CD4-positive, CD25-positive, alpha-beta regulatory T cell (primary cell): Measurements from ENCODE around the gene FYN. TPM values are rescaled to one million over a fixed set of nuclear protein-coding genes. Genes with fewer than 3 reads are reported as not detected.

ENCODE experiments used
- ATAC-seq, 2 donors: fragments of 150-1000 bp; cut with Tn5 transposase; one replicate each; pipeline ENCODE4 v1.10.0; 2021; ENCODE audit warnings: low read depth in 2 of 2, moderate number of reproducible peaks in 2 of 2, moderate library complexity in 1 of 2
- DNase-seq, 3 donors: peaks; one replicate each; pipeline versions ENCODE4 v3.0.0 to v3.0.0-alpha.2; 2012 to 2022; ENCODE audit warnings: mixed read lengths in 1 of 3
- H3K27ac ChIP-seq: one replicate; pipeline ENCODE4 v1.7.0; 2013; ENCODE audit warnings: mild to moderate bottlenecking, low read length; ENCODE audit not compliant: insufficient read depth, poor library complexity, severe bottlenecking
- H3K27me3 ChIP-seq: one replicate; pipeline ENCODE4 v1.7.0; 2013; ENCODE audit warnings: low read length; ENCODE audit not compliant: control insufficient read depth, insufficient read depth
- H3K36me3 ChIP-seq: one replicate; pipeline ENCODE4 v1.7.0; 2013; ENCODE audit warnings: mild to moderate bottlenecking, low read length, moderate library complexity; ENCODE audit not compliant: control insufficient read depth, insufficient read depth
- H3K4me1 ChIP-seq: 2 replicates; pipeline ENCODE4 v1.7.0; 2013; ENCODE audit warnings: mild to moderate bottlenecking, low read length; ENCODE audit not compliant: insufficient read depth, control insufficient read depth, poor library complexity, severe bottlenecking
- H3K4me3 ChIP-seq: one replicate; pipeline ENCODE4 v1.7.0; 2013; ENCODE audit warnings: low read depth, mild to moderate bottlenecking, low read length, moderate library complexity
- H3K9me3 ChIP-seq, 2 experiments: 1 replicate in 1 of 2; 2 replicates in 1 of 2; pipeline ENCODE4 v1.7.0; 2013; ENCODE audit warnings: low read length in 2 of 2, mild to moderate bottlenecking in 1 of 2, moderate library complexity in 1 of 2; ENCODE audit not compliant: control insufficient read depth in 2 of 2
- H3K27ac Mint-ChIP-seq, 3 donors: one replicate each; pipeline ENCODE4 v1.8.0; 2020 to 2022; ENCODE audit warnings: mild to moderate bottlenecking in 3 of 3, mixed read lengths in 3 of 3, moderate library complexity in 2 of 3
- H3K27me3 Mint-ChIP-seq: one replicate; pipeline ENCODE4 v1.8.0; 2022; ENCODE audit warnings: mild to moderate bottlenecking, mixed read lengths
- H3K36me3 Mint-ChIP-seq: one replicate; pipeline ENCODE4 v1.8.0; 2020; ENCODE audit warnings: mixed read lengths
- H3K4me1 Mint-ChIP-seq, 4 donors: one replicate each; pipeline ENCODE4 v1.8.0; 2020 to 2022; ENCODE audit warnings: mixed read lengths in 4 of 4, mild to moderate bottlenecking in 1 of 4
- H3K4me3 Mint-ChIP-seq, 4 donors: one replicate each; pipeline ENCODE4 v1.8.0; 2020 to 2022; ENCODE audit warnings: mild to moderate bottlenecking in 4 of 4, mixed read lengths in 4 of 4, moderate library complexity in 3 of 4
- H3K9me3 Mint-ChIP-seq, 7 donors: one replicate each; pipeline ENCODE4 v1.8.0; 2020 to 2022; ENCODE audit warnings: mixed read lengths in 7 of 7, mild to moderate bottlenecking in 3 of 7, moderate library complexity in 2 of 7
- polyA plus RNA-seq, 4 donors: library from polyadenylated mRNA; unstranded; fragments of 300-500 nt; fragmentation: Illumina TruSeq; gene quantifications; one replicate each; pipeline ENCODE4 v1.2.3, GENCODE V29; 2021
- total RNA-seq: library from RNA; stranded (reverse); gene quantifications from one replicate; pipeline ENCODE4 v1.2.3, GENCODE V29; 2022

FYN gene
- total and polyA plus RNA-seq, 5 donors from 2014 or later: 267 to 592 (median 295) TPM

DNA sequence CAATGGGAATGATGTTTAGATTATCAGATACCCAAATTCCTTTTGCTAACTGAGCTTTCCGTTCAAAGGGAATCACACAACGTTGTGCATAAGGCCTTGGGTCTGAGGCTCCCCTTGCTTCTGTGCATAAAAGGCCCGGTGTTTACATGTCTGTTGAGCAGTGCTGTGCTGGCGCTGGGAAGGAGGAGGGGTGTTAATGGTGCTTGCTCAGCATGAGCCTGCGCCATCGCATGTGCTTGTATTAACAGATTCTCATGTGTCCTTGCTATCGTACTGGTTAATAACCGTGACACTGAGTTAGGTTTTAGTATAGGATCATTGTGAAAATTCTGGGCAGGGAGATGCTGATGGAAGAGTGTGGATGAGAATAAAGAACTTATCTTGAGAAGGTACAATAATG lies 205.3 kb downstream of the FYN start:
- no peak for ATAC-seq
- Mint-ChIP-seq H3K36me3 (peaks cover 56% of the 10 kb centered on the region), H3K27ac (peak overlapping the region in 2 of 3 donors; percentile 33 to 73), H3K27me3 (no peaks in the 10 kb centered on the region), H3K9me3 (peaks cover 0 to 2% (median 0%) of the 10 kb centered on the region in 7 donors), H3K4me3 (peak overlapping the region in 1 of 4 donors; percentile 22), H3K4me1 (peaks cover 0 to 20% (median 1%) of the 10 kb centered on the region in 4 donors)
- DNase-seq: no peak
- no peaks in the 10 kb centered on the region for H3K9me3 ChIP-seq
- peaks cover 87% of the 10 kb centered on the region for H3K36me3 ChIP-seq
- H3K4me1 ChIP-seq: no peaks in the 10 kb centered on the region
- no peak overlapping the region for H3K4me3 ChIP-seq
- H3K27ac ChIP-seq: no peak overlapping the region
- no peaks in the 10 kb centered on the region for H3K27me3 ChIP-seq

GRCh38 chr6:111666847-111667246 lies 206.4 kb downstream of the FYN start:
- Mint-ChIP-seq H3K9me3 (peaks cover 0 to 2% (median 0%) of the 10 kb centered on the region in 7 donors), H3K4me1 (peaks cover 0 to 25% (median 2%) of the 10 kb centered on the region in 4 donors), H3K27ac (peak overlapping the region in 2 of 3 donors; percentile 63 to 65), H3K4me3 (no peak overlapping the region), H3K36me3 (peaks cover 56% of the 10 kb centered on the region), H3K27me3 (no peaks in the 10 kb centered on the region)
- Histone ChIP-seq H3K27me3 (no peaks in the 10 kb centered on the region), H3K9me3 (no peaks in the 10 kb centered on the region), H3K4me3 (no peak overlapping the region), H3K36me3 (peaks cover 82% of the 10 kb centered on the region), H3K4me1 (no peaks in the 10 kb centered on the region), H3K27ac (no peak overlapping the region)
- no peak for DNase-seq
- no peak for ATAC-seq

- H3K4me3 Mint-ChIP-seq: no peak overlapping the region
- no peaks in the 10 kb centered on the region for H3K27me3 ChIP-seq
- H3K36me3 Mint-ChIP-seq: peaks cover 51% of the 10 kb centered on the region
- peaks cover 83% of the 10 kb centered on the region for H3K36me3 ChIP-seq
- DNase-seq: no peak
- H3K27me3 Mint-ChIP-seq: no peaks in the 10 kb centered on the region
- no peaks in the 10 kb centered on the region for H3K9me3 ChIP-seq
- no peaks in the 10 kb centered on the region for H3K9me3 Mint-ChIP-seq
- H3K4me1 Mint-ChIP-seq: peaks cover 0 to 20% (median 2%) of the 10 kb centered on the region in 4 donors
- no peak overlapping the region for H3K4me3 ChIP-seq
- ATAC-seq: no peak
- H3K27ac Mint-ChIP-seq: peak overlapping the region; percentile 56 to 80 (median 66)
- peak overlapping the region; percentile 5 for H3K27ac ChIP-seq
- H3K4me1 ChIP-seq: no peaks in the 10 kb centered on the region
These were observed 208.7 kb downstream of the FYN start for GRCh38 chr6:111664565-111665030.

DNA sequence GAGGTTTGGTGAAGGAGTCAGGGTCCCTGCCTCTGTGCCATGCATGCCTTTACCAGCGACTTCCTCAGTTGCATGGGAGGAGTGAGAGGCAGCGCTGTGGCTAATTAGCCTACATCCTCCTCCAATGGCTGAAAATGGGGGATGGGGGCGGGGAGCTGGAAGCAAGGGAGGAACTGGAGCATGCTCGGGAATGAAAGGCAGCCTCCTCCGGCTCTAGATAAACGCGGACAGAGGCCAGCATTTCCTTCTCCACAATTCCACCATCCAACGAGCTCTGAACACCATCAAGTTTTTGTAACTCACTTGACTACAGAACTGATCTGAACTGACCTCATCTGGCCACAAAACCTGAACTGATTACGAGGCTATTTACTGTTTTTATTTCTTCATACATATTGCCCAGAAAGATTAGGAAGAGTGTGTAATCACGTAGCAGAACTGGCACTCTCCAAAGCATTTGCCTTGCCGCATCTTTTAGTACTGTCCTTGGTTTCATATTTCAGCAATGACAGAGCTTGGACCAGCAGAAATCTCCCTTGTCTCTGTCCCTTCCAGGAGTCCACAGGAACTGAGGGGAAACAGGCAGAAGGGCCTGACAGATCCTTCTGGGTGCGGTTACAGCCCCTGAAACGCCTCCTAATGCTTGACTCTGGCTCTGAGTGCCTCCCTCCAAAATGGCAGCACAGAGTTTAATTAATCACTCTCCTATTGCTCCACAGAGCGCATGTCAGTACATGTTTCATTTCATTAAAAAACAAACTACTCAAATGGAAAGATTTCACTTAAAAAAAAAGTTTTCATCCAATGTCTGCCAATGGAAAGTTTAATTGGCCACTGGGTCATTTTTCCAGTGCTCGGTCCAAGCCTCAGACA lies 209.3 kb downstream of the FYN start:
- DNase-seq (no peak), ATAC-seq (no peak)
- no peaks in the 10 kb centered on the region for H3K9me3 ChIP-seq
- H3K27ac Mint-ChIP-seq: peak overlapping the region in 1 of 3 donors; percentile 80
- no peak overlapping the region for H3K4me3 Mint-ChIP-seq
- H3K27me3 ChIP-seq: no peaks in the 10 kb centered on the region
- no peak overlapping the region for H3K27ac ChIP-seq
- H3K4me3 ChIP-seq: no peak overlapping the region
- H3K36me3 ChIP-seq: peaks cover 77% of the 10 kb centered on the region
- H3K4me1 ChIP-seq: no peaks in the 10 kb centered on the region
- H3K27me3 Mint-ChIP-seq: no peaks in the 10 kb centered on the region
- peaks cover 49% of the 10 kb centered on the region for H3K36me3 Mint-ChIP-seq
- no peaks in the 10 kb centered on the region for H3K9me3 Mint-ChIP-seq
- H3K4me1 Mint-ChIP-seq: peaks cover 0 to 20% (median 2%) of the 10 kb centered on the region in 4 donors

DNA sequence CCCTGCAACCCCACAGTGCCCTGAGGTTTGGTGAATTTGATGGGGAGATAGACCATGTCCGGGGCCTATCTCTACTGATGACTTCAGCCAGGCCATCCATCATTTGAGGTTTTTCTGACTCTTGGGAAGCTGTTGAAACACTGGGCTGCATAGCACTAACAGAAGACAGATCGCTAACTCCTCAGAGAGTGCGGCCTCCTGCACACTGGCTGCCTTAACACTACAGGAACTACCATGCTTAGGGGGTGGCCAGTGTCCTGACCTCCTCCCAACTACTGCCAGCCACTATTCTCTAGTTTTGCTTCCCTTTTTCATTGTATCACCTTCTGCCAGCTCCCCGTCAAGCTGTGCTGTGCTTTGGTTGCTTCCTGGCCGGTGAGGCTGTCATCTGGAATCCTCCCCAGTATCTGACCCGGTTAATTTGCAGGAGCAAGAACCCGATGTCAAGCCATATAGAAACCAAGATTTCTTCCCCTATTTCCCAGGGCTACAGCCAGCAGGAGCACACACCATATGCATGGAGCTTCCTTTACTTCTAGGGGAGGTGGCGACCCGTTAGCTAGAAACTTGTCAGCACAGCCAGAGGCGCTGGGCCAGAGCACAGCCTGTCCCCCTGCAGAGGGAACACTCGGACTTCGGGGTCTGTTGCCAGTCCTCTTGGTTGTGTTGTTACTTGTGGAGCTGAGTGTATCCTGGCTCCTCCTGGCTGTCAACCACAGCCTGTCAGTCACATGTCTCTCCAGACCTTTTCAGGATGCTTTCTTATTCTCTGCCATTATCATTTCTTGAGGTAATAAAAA lies 210.3 kb downstream of the FYN start:
- peak overlapping the region; percentile 67 to 83 (median 80) for H3K27ac Mint-ChIP-seq
- peaks cover 0 to 2% (median 0%) of the 10 kb centered on the region in 7 donors for H3K9me3 Mint-ChIP-seq
- Histone ChIP-seq H3K36me3 (peaks cover 75% of the 10 kb centered on the region), H3K4me3 (no peak overlapping the region), H3K27ac (no peak overlapping the region), H3K27me3 (no peaks in the 10 kb centered on the region), H3K9me3 (no peaks in the 10 kb centered on the region), H3K4me1 (no peaks in the 10 kb centered on the region)
- H3K27me3 Mint-ChIP-seq: no peaks in the 10 kb centered on the region
- DNase-seq: no peak
- no peak overlapping the region for H3K4me3 Mint-ChIP-seq
- ATAC-seq: no peak
- H3K36me3 Mint-ChIP-seq: peaks cover 43% of the 10 kb centered on the region
- peaks cover 0 to 15% (median 2%) of the 10 kb centered on the region in 4 donors for H3K4me1 Mint-ChIP-seq

- Mint-ChIP-seq H3K4me3 (no peak overlapping the region), H3K36me3 (peaks cover 36% of the 10 kb centered on the region), H3K4me1 (peaks cover 0 to 10% (median 2%) of the 10 kb centered on the region in 4 donors), H3K27ac (peak overlapping the region; percentile 37 to 75 (median 67)), H3K9me3 (peaks cover 0 to 2% (median 0%) of the 10 kb centered on the region in 7 donors), H3K27me3 (no peaks in the 10 kb centered on the region)
- ATAC-seq: no peak
- Histone ChIP-seq H3K4me1 (no peaks in the 10 kb centered on the region), H3K36me3 (peaks cover 68% of the 10 kb centered on the region), H3K9me3 (no peaks in the 10 kb centered on the region), H3K4me3 (no peak overlapping the region), H3K27me3 (no peaks in the 10 kb centered on the region), H3K27ac (no peak overlapping the region)
- no peak for DNase-seq
These were observed 211.0 kb downstream of the FYN start for GRCh38 chr6:111662072-111662793.

DNA sequence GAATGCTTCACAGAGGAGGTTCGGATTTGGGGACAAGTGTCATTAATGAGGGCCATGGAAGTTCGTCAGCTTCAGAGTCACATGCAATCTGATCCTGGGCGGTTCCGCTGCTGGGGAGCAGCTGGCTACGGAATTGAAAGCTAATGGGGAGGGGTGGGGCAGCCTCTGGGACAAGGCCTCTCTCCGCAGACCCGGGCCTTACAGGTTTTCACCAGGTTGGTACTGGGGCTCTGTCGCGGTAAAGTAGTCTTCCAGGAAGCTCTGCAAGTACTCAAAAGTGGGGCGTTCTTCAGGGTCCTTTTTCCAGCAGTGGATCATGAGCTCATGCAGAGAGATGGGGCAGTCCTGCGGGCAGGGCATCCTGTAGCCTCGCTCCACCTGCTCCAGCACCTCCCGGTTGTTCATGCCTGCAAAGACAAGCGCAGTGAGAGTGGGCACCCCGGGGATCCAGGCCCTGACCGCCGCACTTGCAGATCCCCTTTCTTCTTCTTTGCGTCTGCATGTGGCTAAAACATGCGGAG lies 211.7 kb downstream of the FYN start:
- H3K4me3 Mint-ChIP-seq: no peak overlapping the region
- Histone ChIP-seq H3K36me3 (peaks cover 61% of the 10 kb centered on the region), H3K27me3 (no peaks in the 10 kb centered on the region), H3K4me3 (no peak overlapping the region), H3K27ac (no peak overlapping the region), H3K4me1 (no peaks in the 10 kb centered on the region), H3K9me3 (no peaks in the 10 kb centered on the region)
- peaks cover 32% of the 10 kb centered on the region for H3K36me3 Mint-ChIP-seq
- DNase-seq (no peak), ATAC-seq (no peak)
- peaks cover 0 to 10% (median 2%) of the 10 kb centered on the region in 4 donors for H3K4me1 Mint-ChIP-seq
- no peaks in the 10 kb centered on the region for H3K27me3 Mint-ChIP-seq
- H3K27ac Mint-ChIP-seq: peak overlapping the region in 2 of 3 donors; percentile 37 to 49
- H3K9me3 Mint-ChIP-seq: peaks cover 0 to 2% (median 0%) of the 10 kb centered on the region in 7 donors
